Bone marrow (tissue), 2 donors: ENCODE measurements around the gene FNBP1L.
"Not testable (repeated sequence)": the region's sequence is repeated elsewhere in the genome, so short reads cannot be mapped to it uniquely, and the experiment has no call there.

Experiments used
- DNase-seq, 2 donors: peaks; one replicate each; lab custom pipeline; 2025; lab: John Stamatoyannopoulos, UW

Gene FNBP1L

GRCh38 chr1:93443454-93443853 lies 4.5 kb upstream of the FNBP1L start:
- DNase-seq, result no peak

GRCh38 chr1:93446837-93447451 lies 974 bp upstream of the FNBP1L start:
- no peak for DNase-seq

GRCh38 chr1:93448292-93448982 lies 519 bp downstream of the FNBP1L start:
- DNase-seq, result no peak

GRCh38 chr1:93448983-93449804 lies 1.3 kb downstream of the FNBP1L start:
- DNase-seq, result no peak

GRCh38 chr1:93450321-93450720 lies 2.4 kb downstream of the FNBP1L start:
- DNase-seq, result peak in 1 of 2 donors; percentile 44

- DNase-seq, result no peak
These were observed 6.0 kb downstream of the FNBP1L start for GRCh38 chr1:93453911-93454310.

- DNase-seq, result no peak
These were observed 11.2 kb downstream of the FNBP1L start for GRCh38 chr1:93459126-93459525.

GRCh38 chr1:93461236-93461635 lies 13.3 kb downstream of the FNBP1L start:
- DNase-seq, result no peak

- DNase-seq, result no peak
These were observed 16.0 kb downstream of the FNBP1L start for GRCh38 chr1:93463960-93464359.

GRCh38 chr1:93465371-93466082 lies 17.6 kb downstream of the FNBP1L start:
- not testable (repeated sequence) for DNase-seq

GRCh38 chr1:93467606-93468005 lies 19.7 kb downstream of the FNBP1L start:
- DNase-seq, result no peak

GRCh38 chr1:93468662-93469061 lies 20.7 kb downstream of the FNBP1L start:
- no peak for DNase-seq

- not testable (repeated sequence) for DNase-seq
These were observed 21.3 kb downstream of the FNBP1L start for GRCh38 chr1:93469223-93469622.

GRCh38 chr1:93471284-93471683 lies 23.4 kb downstream of the FNBP1L start:
- DNase-seq, result no peak

- no peak for DNase-seq
These were observed 24.0 kb downstream of the FNBP1L start for GRCh38 chr1:93471911-93472310.

GRCh38 chr1:93474321-93474720 lies 26.4 kb downstream of the FNBP1L start:
- no peak for DNase-seq

- DNase-seq, result no peak
These were observed 27.8 kb downstream of the FNBP1L start for GRCh38 chr1:93475681-93476080.

- DNase-seq, result not testable (repeated sequence)
These were observed 31.3 kb downstream of the FNBP1L start for GRCh38 chr1:93479133-93479745.

- DNase-seq, result not testable (repeated sequence)
These were observed 34.0 kb downstream of the FNBP1L start for GRCh38 chr1:93481899-93482298.

- DNase-seq, result no peak
These were observed 35.3 kb downstream of the FNBP1L start for GRCh38 chr1:93483200-93483599.

- DNase-seq, result no peak
These were observed 35.7 kb downstream of the FNBP1L start for GRCh38 chr1:93483606-93484005.

- no peak for DNase-seq
These were observed 40.3 kb downstream of the FNBP1L start for GRCh38 chr1:93488207-93488606.
